HEK293 (cell line): ENCODE measurements around the gene ISYNA1.

Source experiments
- CTCF ChIA-PET: fragments of 350-600 bp; formaldehyde crosslinking; extraction: SDS; loops from one replicate; lab custom pipeline; 2021; ENCODE audit warnings: antibody characterized with exemption; lab: Yijun Ruan, JAX
- POLR2A ChIA-PET: fragments of 300-600 bp; formaldehyde crosslinking; extraction: SDS; loops from one replicate; lab custom pipeline; 2020; ENCODE audit warnings: antibody characterized with exemption, inconsistent platforms; lab: Yijun Ruan, JAX
- H3K27ac ChIP-seq: fragments of 200-500 bp; sonication (Bioruptor generic); 2 replicates; pipeline ENCODE4 v1.5.1; 2014; ENCODE audit warnings: low read depth, low read length, control low read depth, inconsistent platforms; ENCODE audit errors: extremely low read depth
- H3K36me3 ChIP-seq, 2 experiments: fragments of 200-500 bp in 1 of 2; sonication (Bioruptor generic) in 1 of 2; 1 replicate in 1 of 2; 2 replicates in 1 of 2; pipeline ENCODE4 v1.5.1; 2014 to 2017; ENCODE audit warnings: inconsistent platforms in 2 of 2, low read length in 2 of 2; ENCODE audit not compliant: control insufficient read depth in 2 of 2, insufficient read depth in 1 of 2
- H3K4me1 ChIP-seq: fragments of 200-500 bp; sonication (Bioruptor generic); 2 replicates; pipeline ENCODE4 v1.5.1; 2014; ENCODE audit warnings: mild to moderate bottlenecking, low read length, inconsistent platforms; ENCODE audit not compliant: control insufficient read depth, insufficient read depth
- H3K4me3 ChIP-seq: 2 replicates; pipeline ENCODE4 v1.5.1; 2011; ENCODE audit warnings: low read depth, mild to moderate bottlenecking, control low read depth, low read length, moderate library complexity
- H3K9me3 ChIP-seq: fragments of 200-500 bp; sonication (Bioruptor generic); 2 replicates; pipeline ENCODE4 v1.5.1; 2014; ENCODE audit warnings: low read depth, low read length, inconsistent platforms; ENCODE audit not compliant: control insufficient read depth, insufficient read depth
- ELK4 ChIP-seq: IDR thresholded peaks from 2 replicates; pipeline ENCODE4 v1.6.1; 2011; ENCODE audit warnings: mild to moderate bottlenecking, low read depth, low read length, borderline replicate concordance
- MEIS1 ChIP-seq: sonication (generic); formaldehyde crosslinking; IDR thresholded peaks from 2 replicates; pipeline ENCODE4 v1.8.1; 2022; ENCODE audit warnings: missing genetic modification reagents, mild to moderate bottlenecking, borderline replicate concordance
- SALL2 ChIP-seq: fragments of 450-650 bp; formaldehyde crosslinking; IDR thresholded peaks from 2 replicates; pipeline ENCODE4 v1.5.0; 2017; ENCODE audit warnings: missing biosample characterization, mild to moderate bottlenecking, missing genetic modification characterization, borderline replicate concordance
- SETDB1 ChIP-seq: IDR thresholded peaks from one replicate; pipeline ENCODE4 v1.6.1; 2017; ENCODE audit warnings: mild to moderate bottlenecking, low read length, moderate library complexity, mixed read lengths; ENCODE audit not compliant: insufficient read length
- ZBTB8A ChIP-seq: fragments of 450-650 bp; formaldehyde crosslinking; IDR thresholded peaks from 2 replicates; pipeline ENCODE4 v1.5.1; 2016; ENCODE audit warnings: missing biosample characterization, missing genetic modification characterization
- ZIC2 ChIP-seq: fragments of 450-650 bp; formaldehyde crosslinking; IDR thresholded peaks from 2 replicates; pipeline ENCODE4 v1.5.1; 2016; ENCODE audit warnings: missing biosample characterization, missing genetic modification characterization
- ZNF114 ChIP-seq: fragments of 450-650 bp; formaldehyde crosslinking; IDR thresholded peaks from 2 replicates; pipeline ENCODE4 v1.5.0; 2017; ENCODE audit warnings: missing biosample characterization, missing genetic modification characterization
- ZNF174 ChIP-seq: fragments of 450-650 bp; formaldehyde crosslinking; IDR thresholded peaks from 2 replicates; pipeline ENCODE4 v1.5.0; 2017; ENCODE audit warnings: missing biosample characterization, mild to moderate bottlenecking, missing genetic modification characterization
- ZNF221 ChIP-seq: fragments of 450-650 bp; formaldehyde crosslinking; IDR thresholded peaks from 2 replicates; pipeline ENCODE4 v1.5.1; 2017; ENCODE audit warnings: missing biosample characterization, missing genetic modification characterization, borderline replicate concordance
- ZNF292 ChIP-seq: fragments of 450-650 bp; formaldehyde crosslinking; IDR thresholded peaks from 2 replicates; pipeline ENCODE4 v1.5.1; 2016; ENCODE audit warnings: low read depth, missing biosample characterization, missing genetic modification characterization, borderline replicate concordance
- ZNF423 ChIP-seq: fragments of 450-650 bp; formaldehyde crosslinking; IDR thresholded peaks from 2 replicates; pipeline ENCODE4 v1.5.1; 2016; ENCODE audit warnings: missing biosample characterization, missing genetic modification characterization
- ZNF473 ChIP-seq: fragments of 450-650 bp; formaldehyde crosslinking; IDR thresholded peaks from 2 replicates; pipeline ENCODE4 v1.5.1; 2017; ENCODE audit warnings: missing biosample characterization, missing genetic modification characterization
- ZNF510 ChIP-seq: fragments of 450-650 bp; formaldehyde crosslinking; IDR thresholded peaks from 2 replicates; pipeline ENCODE4 v1.5.1; 2018; ENCODE audit warnings: mild to moderate bottlenecking, missing genetic modification characterization, missing biosample characterization; ENCODE audit not compliant: insufficient replicate concordance
- ZNF549 ChIP-seq: fragments of 450-650 bp; IDR thresholded peaks from 2 replicates; pipeline ENCODE4 v1.5.1; 2018; ENCODE audit warnings: missing biosample characterization, missing genetic modification characterization, mild to moderate bottlenecking, inconsistent platforms, moderate library complexity
- ZNF600 ChIP-seq: fragments of 450-650 bp; formaldehyde crosslinking; IDR thresholded peaks from 2 replicates; pipeline ENCODE4 v1.5.1; 2016; ENCODE audit warnings: missing biosample characterization, missing genetic modification characterization
- ZNF626 ChIP-seq: fragments of 450-650 bp; sonication (Bioruptor Pico); formaldehyde crosslinking; IDR thresholded peaks from 2 replicates; pipeline ENCODE4 v1.5.1; 2018; ENCODE audit warnings: missing biosample characterization, missing genetic modification characterization, inconsistent platforms
- ZNF837 ChIP-seq: fragments of 450-650 bp; formaldehyde crosslinking; IDR thresholded peaks from 2 replicates; pipeline ENCODE4 v1.5.1; 2016; ENCODE audit warnings: missing biosample characterization, missing genetic modification characterization
- TF ChIP-seq, protein P1 (sequence below): fragments of 450-650 bp; formaldehyde crosslinking; IDR thresholded peaks from 2 replicates; pipeline ENCODE4 v1.5.1; 2016; ENCODE audit warnings: missing biosample characterization, missing genetic modification characterization, low read depth

Gene ISYNA1

GRCh38 chr19:18450021-18450930 lies 12.3 kb upstream of the ISYNA1 start:
- no peaks in the 10 kb centered on the region for H3K4me1 ChIP-seq
- no peak overlapping the region for H3K4me3 ChIP-seq
- TF ChIP-seq ELK4 (no peak), ZBTB8A (tag by site-specific recombination) (no peak), SETDB1 (no peak)
- TF ChIP-seq, all 188 proteins: peak for 0
- peaks cover under 1 to 46% of the 10 kb centered on the region in 2 experiments; a peak in 2 of 3 replicates for H3K36me3 ChIP-seq
- H3K9me3 ChIP-seq, result no peaks in the 10 kb centered on the region
- no peak overlapping the region for H3K27ac ChIP-seq
- ChIA-PET CTCF (interaction anchor here (0.5 to 7.5 kb wide), 28 partner anchors 8 to 1159 kb away, joined by 3 to 85 read pairs (median 4); no protein-coding TSS in a partner anchor), POLR2A (interaction anchor here (0.9 kb wide), 1 partner anchor 138 kb away, joined by 3 read pairs; the partner anchor contains the start of gene REX1BD)

DNA sequence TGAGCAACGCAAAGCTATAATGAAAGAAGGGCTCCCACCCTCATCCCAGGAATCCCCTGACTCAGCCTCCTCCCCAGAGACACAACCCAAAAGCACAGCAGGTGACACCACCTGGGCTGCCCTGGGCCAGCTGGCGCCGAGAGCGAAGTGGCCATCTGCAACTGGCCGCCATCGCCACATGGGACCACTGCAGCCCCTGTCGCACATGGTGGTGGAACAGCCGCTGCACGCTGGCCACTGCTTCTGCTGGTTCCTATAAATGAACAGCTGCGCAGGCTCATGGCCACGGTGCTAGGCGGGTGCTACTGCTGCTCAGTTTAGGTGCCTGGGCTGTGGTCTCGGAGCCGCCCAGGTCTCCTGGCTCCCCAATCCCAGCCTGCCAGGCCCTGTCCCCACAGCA lies 11.6 kb upstream of the ISYNA1 start:
- TF ChIP-seq ZNF473 (tag by site-specific recombination), result no peak
- TF ChIP-seq ZNF423 (tag by site-specific recombination), result no peak
- no peak for TF ChIP-seq ZNF221 (tag by site-specific recombination)
- no peak for TF ChIP-seq ZNF292 (tag by site-specific recombination)
- no peak for TF ChIP-seq SETDB1
- no peak for TF ChIP-seq ZNF600 (tag by site-specific recombination)
- no peak for TF ChIP-seq ZNF174 (tag by site-specific recombination)
- TF ChIP-seq ZNF549 (tag by site-specific recombination), result no peak
- no peak for TF ChIP-seq ZNF837 (tag by site-specific recombination)
- TF ChIP-seq ZNF510, result no peak
- TF ChIP-seq ZIC2 (tag by site-specific recombination), result no peak
- TF ChIP-seq ZNF114 (tag by site-specific recombination), result no peak
- TF ChIP-seq MEIS1 (CRISPR knock-in tag), result no peak
- no peak for TF ChIP-seq SALL2
- no peak for TF ChIP-seq ZNF626 (tag by site-specific recombination)
- TF ChIP-seq, protein P1, sequence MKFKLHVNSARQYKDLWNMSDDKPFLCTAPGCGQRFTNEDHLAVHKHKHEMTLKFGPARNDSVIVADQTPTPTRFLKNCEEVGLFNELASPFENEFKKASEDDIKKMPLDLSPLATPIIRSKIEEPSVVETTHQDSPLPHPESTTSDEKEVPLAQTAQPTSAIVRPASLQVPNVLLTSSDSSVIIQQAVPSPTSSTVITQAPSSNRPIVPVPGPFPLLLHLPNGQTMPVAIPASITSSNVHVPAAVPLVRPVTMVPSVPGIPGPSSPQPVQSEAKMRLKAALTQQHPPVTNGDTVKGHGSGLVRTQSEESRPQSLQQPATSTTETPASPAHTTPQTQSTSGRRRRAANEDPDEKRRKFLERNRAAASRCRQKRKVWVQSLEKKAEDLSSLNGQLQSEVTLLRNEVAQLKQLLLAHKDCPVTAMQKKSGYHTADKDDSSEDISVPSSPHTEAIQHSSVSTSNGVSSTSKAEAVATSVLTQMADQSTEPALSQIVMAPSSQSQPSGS (tag by site-specific recombination), result no peak
- POLR2A ChIA-PET, result no interaction called here
- Histone ChIP-seq H3K27ac (no peak overlapping the region), H3K36me3 (peaks cover 0 to 52% of the 10 kb centered on the region in 2 experiments; a peak in 2 of 3 replicates), H3K4me1 (no peaks in the 10 kb centered on the region), H3K9me3 (no peaks in the 10 kb centered on the region), H3K4me3 (no peak overlapping the region)
- CTCF ChIA-PET, result interaction anchor here (0.5 to 7.5 kb wide), 5 partner anchors 11 to 537 kb away, joined by 3 to 85 read pairs (median 3); no protein-coding TSS in a partner anchor
